ENCODE measurements around the gene MTM1. TPM values are rescaled to one million over a fixed set of nuclear protein-coding genes. Genes with fewer than 3 reads are reported as not detected.

The MTM1 gene
- total RNA-seq, 4 donors from 2014 or later: 3.8 to 26.7 (median 13.1) TPM

DNA sequence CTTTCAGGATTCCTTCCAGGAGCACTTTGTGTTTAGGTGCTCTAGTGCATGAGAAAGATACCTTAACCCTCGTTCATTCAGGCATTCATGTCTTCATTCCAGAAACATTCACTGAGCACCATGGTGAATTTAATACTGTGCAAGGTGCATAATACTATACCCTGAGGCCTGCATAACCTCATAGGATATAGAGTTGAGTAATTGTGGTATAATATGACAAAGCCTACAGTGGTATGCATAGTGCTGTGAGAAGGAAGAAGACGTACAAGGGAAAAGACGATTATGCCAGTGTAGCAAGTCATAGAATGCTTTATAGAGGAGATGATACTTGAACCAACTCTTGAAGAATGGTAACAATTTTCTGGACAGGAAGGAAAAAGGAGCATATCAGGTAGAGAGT, 34.3 kb downstream of the MTM1 start:
- H3K27me3 ChIP-seq: no peaks in the 10 kb centered on the region
- H3K4me1 ChIP-seq: no peaks in the 10 kb centered on the region
- DNase-seq: no peak
- H3K4me3 ChIP-seq: no peak overlapping the region
- H3K36me3 ChIP-seq: no peaks in the 10 kb centered on the region
- H3K27ac ChIP-seq: no peak overlapping the region
- TF ChIP-seq, protein P1, sequence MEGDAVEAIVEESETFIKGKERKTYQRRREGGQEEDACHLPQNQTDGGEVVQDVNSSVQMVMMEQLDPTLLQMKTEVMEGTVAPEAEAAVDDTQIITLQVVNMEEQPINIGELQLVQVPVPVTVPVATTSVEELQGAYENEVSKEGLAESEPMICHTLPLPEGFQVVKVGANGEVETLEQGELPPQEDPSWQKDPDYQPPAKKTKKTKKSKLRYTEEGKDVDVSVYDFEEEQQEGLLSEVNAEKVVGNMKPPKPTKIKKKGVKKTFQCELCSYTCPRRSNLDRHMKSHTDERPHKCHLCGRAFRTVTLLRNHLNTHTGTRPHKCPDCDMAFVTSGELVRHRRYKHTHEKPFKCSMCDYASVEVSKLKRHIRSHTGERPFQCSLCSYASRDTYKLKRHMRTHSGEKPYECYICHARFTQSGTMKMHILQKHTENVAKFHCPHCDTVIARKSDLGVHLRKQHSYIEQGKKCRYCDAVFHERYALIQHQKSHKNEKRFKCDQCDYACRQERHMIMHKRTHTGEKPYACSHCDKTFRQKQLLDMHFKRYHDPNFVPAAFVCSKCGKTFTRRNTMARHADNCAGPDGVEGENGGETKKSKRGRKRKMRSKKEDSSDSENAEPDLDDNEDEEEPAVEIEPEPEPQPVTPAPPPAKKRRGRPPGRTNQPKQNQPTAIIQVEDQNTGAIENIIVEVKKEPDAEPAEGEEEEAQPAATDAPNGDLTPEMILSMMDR (IDR thresholded peaks at IDR 0.05): no peak
- no peak for TF ChIP-seq POLR2A (IDR thresholded peaks at IDR 0.05)
- no peaks in the 10 kb centered on the region for H3K9me3 ChIP-seq
- intact Hi-C loops (cut with DNase I; ENCODE audit: low total_unique reads): no loop called here

DNA sequence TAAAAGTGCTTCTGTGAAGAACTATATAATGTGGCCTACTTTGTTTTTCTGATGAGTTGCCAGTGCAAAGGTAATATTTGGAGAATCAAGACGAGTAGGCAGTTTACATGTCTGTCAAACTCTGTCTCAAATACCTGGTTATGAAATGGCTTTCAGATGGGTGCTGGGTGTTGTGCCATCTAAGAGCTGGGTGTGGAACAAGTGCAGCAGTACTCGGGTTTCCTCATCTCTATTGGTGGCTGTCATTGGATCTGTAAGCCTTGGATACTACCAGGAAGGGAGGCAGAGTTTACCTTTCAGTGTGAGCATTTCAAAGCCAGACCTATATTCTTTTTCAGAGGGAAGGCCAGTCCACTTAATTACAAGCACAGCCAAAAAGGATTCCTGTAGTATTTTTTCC, 37.2 kb downstream of the MTM1 start:
- no peaks in the 10 kb centered on the region for H3K9me3 ChIP-seq
- no peaks in the 10 kb centered on the region for H3K4me1 ChIP-seq

DNA sequence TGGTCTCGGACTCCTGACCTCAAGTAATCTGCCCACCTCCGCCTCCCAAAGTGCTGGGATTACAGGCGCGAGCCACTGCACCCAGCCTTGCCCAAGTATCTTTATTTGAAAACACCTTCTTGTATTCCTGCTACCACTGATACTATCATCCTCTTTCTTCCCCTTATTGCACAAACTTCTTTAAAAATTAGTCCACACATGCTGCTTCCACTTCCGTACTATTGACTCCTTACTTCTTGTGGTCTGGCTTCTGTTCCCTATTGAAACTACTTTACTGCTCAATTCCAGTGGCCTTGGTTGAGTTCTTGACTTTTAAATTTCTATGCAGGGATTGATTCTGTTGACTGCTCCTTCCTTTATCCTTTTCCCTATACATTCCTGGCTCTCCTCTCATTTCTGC, 38.8 kb downstream of the MTM1 start:
- H3K4me3 ChIP-seq: no peak overlapping the region
- no peak for DNase-seq
- no peaks in the 10 kb centered on the region for H3K4me1 ChIP-seq
- H3K27me3 ChIP-seq: no peaks in the 10 kb centered on the region
- intact Hi-C loops (cut with DNase I; ENCODE audit: low total_unique reads): no loop called here
- H3K27ac ChIP-seq: no peak overlapping the region
- no peaks in the 10 kb centered on the region for H3K36me3 ChIP-seq
- TF ChIP-seq, protein P1 (IDR thresholded peaks at IDR 0.05): no peak
- no peak for TF ChIP-seq POLR2A (IDR thresholded peaks at IDR 0.05)
- H3K9me3 ChIP-seq: no peaks in the 10 kb centered on the region

More for the DNA sequence above, 37.2 kb downstream of the MTM1 start:
- Histone ChIP-seq H3K27me3 (no peaks in the 10 kb centered on the region), H3K4me3 (no peak overlapping the region), H3K36me3 (no peaks in the 10 kb centered on the region), H3K27ac (no peak overlapping the region)
- TF ChIP-seq, protein P1 (IDR thresholded peaks at IDR 0.05): no peak
- no peak for DNase-seq
- intact Hi-C loops (cut with DNase I; ENCODE audit: low total_unique reads): no loop called here

DNA sequence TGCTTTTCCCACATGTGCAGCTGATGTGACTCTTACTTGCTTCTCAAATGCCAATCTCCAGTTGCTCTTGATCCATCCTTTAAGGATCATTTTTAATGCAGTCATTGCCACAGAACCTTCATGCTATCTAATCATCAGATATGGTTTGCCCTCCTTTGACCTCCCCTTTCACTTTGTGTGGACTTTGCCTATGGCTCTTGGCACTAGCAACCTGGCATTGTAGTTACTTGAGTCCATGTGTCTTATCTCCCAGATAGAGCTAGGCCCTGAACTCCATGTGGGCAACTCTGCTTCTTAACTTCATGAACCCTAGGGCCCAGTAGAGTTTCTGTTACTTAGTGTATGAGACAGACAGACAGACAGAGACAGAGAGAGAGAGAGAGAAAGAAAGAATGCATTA, 41.6 kb downstream of the MTM1 start:
- Histone ChIP-seq H3K4me1 (no peaks in the 10 kb centered on the region), H3K27ac (no peak overlapping the region), H3K36me3 (no peaks in the 10 kb centered on the region), H3K27me3 (no peaks in the 10 kb centered on the region), H3K9me3 (no peaks in the 10 kb centered on the region), H3K4me3 (no peak overlapping the region)
- TF ChIP-seq, protein P1 (IDR thresholded peaks at IDR 0.05): no peak
- TF ChIP-seq POLR2A (IDR thresholded peaks at IDR 0.05): no peak
- no peak for DNase-seq
- intact Hi-C loops (cut with DNase I; ENCODE audit: low total_unique reads): no loop called here

DNA sequence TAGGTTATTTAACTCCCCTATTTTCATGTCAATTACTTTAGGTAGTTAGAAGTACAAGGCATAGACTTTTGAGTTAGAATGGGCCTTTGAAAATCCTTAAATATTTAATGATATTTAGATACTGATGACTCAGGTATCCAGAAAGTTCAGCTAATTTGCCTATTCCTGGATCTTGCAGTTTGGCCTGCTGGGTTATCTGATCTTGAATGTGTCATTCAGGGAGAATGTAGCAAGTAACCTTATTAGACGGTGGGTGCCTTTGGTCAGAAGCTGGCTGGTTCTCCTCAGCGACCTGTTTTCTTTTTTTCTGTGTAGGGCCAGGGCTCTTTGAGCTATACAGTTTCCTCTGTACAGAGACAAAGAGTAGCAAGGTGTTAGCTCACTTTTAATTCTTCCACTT, 42.0 kb downstream of the MTM1 start:
- no peak overlapping the region for H3K4me3 ChIP-seq
- no peak overlapping the region for H3K27ac ChIP-seq
- intact Hi-C loops (cut with DNase I; ENCODE audit: low total_unique reads): no loop called here
- no peaks in the 10 kb centered on the region for H3K9me3 ChIP-seq
- no peak for TF ChIP-seq POLR2A (IDR thresholded peaks at IDR 0.05)
- TF ChIP-seq, protein P1 (IDR thresholded peaks at IDR 0.05): no peak
- DNase-seq: no peak
- H3K27me3 ChIP-seq: no peaks in the 10 kb centered on the region
- H3K4me1 ChIP-seq: no peaks in the 10 kb centered on the region
- no peaks in the 10 kb centered on the region for H3K36me3 ChIP-seq

Measured in uterus (tissue), 4 donors.